ENCODE results near the gene BMPR1A. TPM values are rescaled to one million over a fixed set of nuclear protein-coding genes. Genes with fewer than 3 reads are reported as not detected.

BMPR1A gene
- polyA plus RNA-seq, 2 of the 4 experiments (the other 2 are of a cell fraction), result 25.5 to 39.0 TPM

DNA sequence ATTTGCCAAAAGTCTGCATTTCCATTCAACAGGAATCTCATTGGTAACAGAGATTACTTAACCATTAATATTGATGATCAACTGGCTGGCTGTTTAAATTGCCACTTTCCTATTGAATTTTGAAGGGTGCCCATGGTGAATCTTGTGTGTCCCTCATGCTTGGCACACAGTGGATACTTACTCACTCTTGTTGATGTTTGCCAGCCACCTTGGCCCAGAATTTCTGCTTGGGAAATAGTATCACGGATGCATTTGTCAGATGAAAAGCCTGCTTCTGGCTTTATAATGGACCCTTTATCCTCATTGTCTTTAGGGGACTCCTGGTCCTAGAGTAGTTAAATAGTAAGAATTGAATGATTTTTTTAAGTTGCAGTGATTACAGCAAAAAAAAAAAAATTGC is 149.0 kb downstream of the BMPR1A start:
- Histone ChIP-seq H3K4me2 (no peak overlapping the region), H3K4me3 (no peak overlapping the region), H3K27ac (no peak overlapping the region), H3K4me1 (no peaks in the 10 kb centered on the region), H3K9me3 (peaks cover 19% of the 10 kb centered on the region)
- 88% methylated on average over 1 of the region's 1 CpG for WGBS (ENCODE audit: missing lambda C conversion rate)
- ATAC-seq (no peak), DNase-seq (ENCODE audit: low read depth in 1 of 2, low spot score in 1 of 2) (no peak), FAIRE-seq (no peak)
- TF ChIP-seq POLR2AphosphoS2 (conservative IDR thresholded peaks at IDR 0.05; ENCODE audit: low read length), result no peak
- no peak for TF ChIP-seq ZNF302 (CRISPR knock-in tag; IDR thresholded peaks at IDR 0.05)
- no peak for TF ChIP-seq GATA3 (IDR thresholded peaks at IDR 0.05; ENCODE audit: borderline replicate concordance)
- TF ChIP-seq, protein P1, sequence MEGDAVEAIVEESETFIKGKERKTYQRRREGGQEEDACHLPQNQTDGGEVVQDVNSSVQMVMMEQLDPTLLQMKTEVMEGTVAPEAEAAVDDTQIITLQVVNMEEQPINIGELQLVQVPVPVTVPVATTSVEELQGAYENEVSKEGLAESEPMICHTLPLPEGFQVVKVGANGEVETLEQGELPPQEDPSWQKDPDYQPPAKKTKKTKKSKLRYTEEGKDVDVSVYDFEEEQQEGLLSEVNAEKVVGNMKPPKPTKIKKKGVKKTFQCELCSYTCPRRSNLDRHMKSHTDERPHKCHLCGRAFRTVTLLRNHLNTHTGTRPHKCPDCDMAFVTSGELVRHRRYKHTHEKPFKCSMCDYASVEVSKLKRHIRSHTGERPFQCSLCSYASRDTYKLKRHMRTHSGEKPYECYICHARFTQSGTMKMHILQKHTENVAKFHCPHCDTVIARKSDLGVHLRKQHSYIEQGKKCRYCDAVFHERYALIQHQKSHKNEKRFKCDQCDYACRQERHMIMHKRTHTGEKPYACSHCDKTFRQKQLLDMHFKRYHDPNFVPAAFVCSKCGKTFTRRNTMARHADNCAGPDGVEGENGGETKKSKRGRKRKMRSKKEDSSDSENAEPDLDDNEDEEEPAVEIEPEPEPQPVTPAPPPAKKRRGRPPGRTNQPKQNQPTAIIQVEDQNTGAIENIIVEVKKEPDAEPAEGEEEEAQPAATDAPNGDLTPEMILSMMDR (IDR thresholded peaks at IDR 0.05), result no peak
- TF ChIP-seq JUNB (IDR thresholded peaks at IDR 0.05), result no peak
- no peak for TF ChIP-seq CBX2 (IDR thresholded peaks at IDR 0.05; ENCODE audit: borderline replicate concordance, low read depth)
- TF ChIP-seq FOSL2 (IDR thresholded peaks at IDR 0.05), result no peak
- TF ChIP-seq FOSL2 (CRISPR knock-in tag; IDR thresholded peaks at IDR 0.05), result no peak
- no peak for TF ChIP-seq TFCP2L1 (CRISPR knock-in tag; IDR thresholded peaks at IDR 0.05)
- TF ChIP-seq NPAS2 (CRISPR knock-in tag; IDR thresholded peaks at IDR 0.05; ENCODE audit: borderline replicate concordance), result no peak
- TF ChIP-seq, protein P2, sequence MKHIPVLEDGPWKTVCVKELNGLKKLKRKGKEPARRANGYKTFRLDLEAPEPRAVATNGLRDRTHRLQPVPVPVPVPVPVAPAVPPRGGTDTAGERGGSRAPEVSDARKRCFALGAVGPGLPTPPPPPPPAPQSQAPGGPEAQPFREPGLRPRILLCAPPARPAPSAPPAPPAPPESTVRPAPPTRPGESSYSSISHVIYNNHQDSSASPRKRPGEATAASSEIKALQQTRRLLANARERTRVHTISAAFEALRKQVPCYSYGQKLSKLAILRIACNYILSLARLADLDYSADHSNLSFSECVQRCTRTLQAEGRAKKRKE (CRISPR knock-in tag; IDR thresholded peaks at IDR 0.05; ENCODE audit: low read depth), result no peak
- TF ChIP-seq, protein P3, sequence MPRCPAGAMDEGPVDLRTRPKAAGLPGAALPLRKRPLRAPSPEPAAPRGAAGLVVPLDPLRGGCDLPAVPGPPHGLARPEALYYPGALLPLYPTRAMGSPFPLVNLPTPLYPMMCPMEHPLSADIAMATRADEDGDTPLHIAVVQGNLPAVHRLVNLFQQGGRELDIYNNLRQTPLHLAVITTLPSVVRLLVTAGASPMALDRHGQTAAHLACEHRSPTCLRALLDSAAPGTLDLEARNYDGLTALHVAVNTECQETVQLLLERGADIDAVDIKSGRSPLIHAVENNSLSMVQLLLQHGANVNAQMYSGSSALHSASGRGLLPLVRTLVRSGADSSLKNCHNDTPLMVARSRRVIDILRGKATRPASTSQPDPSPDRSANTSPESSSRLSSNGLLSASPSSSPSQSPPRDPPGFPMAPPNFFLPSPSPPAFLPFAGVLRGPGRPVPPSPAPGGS (IDR thresholded peaks at IDR 0.05), result no peak
- no peak for TF ChIP-seq KDM1A (IDR thresholded peaks at IDR 0.05; ENCODE audit: low read depth)
- no peak for TF ChIP-seq EHF (CRISPR knock-in tag; IDR thresholded peaks at IDR 0.05)
- TF ChIP-seq FOSB (CRISPR knock-in tag; IDR thresholded peaks at IDR 0.05), result no peak
- TF ChIP-seq NFE2L2 (conservative IDR thresholded peaks at IDR 0.05; ENCODE audit: low read length), result no peak
- POLR2A ChIA-PET, result no interaction called here
- CTCF ChIA-PET, result interaction anchor here (0.7 to 1.0 kb wide), 2 partner anchors 184 to 194 kb away, joined by 3 read pairs; no protein-coding TSS in a partner anchor

DNA sequence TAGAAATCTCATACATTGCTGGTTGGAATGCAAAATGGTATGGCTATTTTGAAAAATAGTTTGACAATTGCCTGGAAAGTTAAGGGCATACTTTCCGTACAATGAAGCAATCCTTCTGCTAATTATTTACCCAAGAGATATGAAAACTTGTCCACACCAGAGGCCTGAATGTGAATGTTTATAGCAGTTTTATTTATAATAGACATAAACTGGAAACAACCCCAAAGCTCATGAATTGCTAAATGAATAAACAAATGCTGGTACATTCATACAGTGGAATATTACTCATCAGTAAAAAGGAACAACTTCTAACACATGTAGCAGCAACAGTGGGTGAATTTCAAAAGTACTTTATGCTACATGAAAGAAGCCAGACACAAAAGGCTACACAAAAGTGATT is 158.3 kb downstream of the BMPR1A start:
- 89% methylated on average over 1 of the region's 1 CpG for WGBS (ENCODE audit: missing lambda C conversion rate)
- TF ChIP-seq KDM5A (IDR thresholded peaks at IDR 0.05) (no peak), FOSL2 (IDR thresholded peaks at IDR 0.05) (no peak), FOSL2 (CRISPR knock-in tag; IDR thresholded peaks at IDR 0.05) (no peak), POLR2AphosphoS2 (conservative IDR thresholded peaks at IDR 0.05; ENCODE audit: low read length) (no peak), HOXB5 (CRISPR knock-in tag; IDR thresholded peaks at IDR 0.05) (no peak), SREBF2 (IDR thresholded peaks at IDR 0.05) (no peak), SMC3 (IDR thresholded peaks at IDR 0.05) (no peak), RARB (CRISPR knock-in tag; IDR thresholded peaks at IDR 0.05) (no peak), CHD4 (IDR thresholded peaks at IDR 0.05; ENCODE audit: borderline replicate concordance) (no peak), MAFK (IDR thresholded peaks at IDR 0.05; ENCODE audit: partially characterized antibody) (no peak), ZC3H11A (IDR thresholded peaks at IDR 0.05) (no peak), MAZ (IDR thresholded peaks at IDR 0.05; ENCODE audit: borderline replicate concordance, low read depth, low read length) (no peak), CHD2 (IDR thresholded peaks at IDR 0.05; ENCODE audit: low read length, partially characterized antibody) (no peak), ESRRA (IDR thresholded peaks at IDR 0.05; ENCODE audit: borderline replicate concordance, low read length) (no peak)
- TF ChIP-seq, protein P3 (IDR thresholded peaks at IDR 0.05), result no peak
- TF ChIP-seq, protein P4, sequence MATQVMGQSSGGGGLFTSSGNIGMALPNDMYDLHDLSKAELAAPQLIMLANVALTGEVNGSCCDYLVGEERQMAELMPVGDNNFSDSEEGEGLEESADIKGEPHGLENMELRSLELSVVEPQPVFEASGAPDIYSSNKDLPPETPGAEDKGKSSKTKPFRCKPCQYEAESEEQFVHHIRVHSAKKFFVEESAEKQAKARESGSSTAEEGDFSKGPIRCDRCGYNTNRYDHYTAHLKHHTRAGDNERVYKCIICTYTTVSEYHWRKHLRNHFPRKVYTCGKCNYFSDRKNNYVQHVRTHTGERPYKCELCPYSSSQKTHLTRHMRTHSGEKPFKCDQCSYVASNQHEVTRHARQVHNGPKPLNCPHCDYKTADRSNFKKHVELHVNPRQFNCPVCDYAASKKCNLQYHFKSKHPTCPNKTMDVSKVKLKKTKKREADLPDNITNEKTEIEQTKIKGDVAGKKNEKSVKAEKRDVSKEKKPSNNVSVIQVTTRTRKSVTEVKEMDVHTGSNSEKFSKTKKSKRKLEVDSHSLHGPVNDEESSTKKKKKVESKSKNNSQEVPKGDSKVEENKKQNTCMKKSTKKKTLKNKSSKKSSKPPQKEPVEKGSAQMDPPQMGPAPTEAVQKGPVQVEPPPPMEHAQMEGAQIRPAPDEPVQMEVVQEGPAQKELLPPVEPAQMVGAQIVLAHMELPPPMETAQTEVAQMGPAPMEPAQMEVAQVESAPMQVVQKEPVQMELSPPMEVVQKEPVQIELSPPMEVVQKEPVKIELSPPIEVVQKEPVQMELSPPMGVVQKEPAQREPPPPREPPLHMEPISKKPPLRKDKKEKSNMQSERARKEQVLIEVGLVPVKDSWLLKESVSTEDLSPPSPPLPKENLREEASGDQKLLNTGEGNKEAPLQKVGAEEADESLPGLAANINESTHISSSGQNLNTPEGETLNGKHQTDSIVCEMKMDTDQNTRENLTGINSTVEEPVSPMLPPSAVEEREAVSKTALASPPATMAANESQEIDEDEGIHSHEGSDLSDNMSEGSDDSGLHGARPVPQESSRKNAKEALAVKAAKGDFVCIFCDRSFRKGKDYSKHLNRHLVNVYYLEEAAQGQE (IDR thresholded peaks at IDR 0.05), result no peak
- POLR2A ChIA-PET, result no interaction called here
- no peaks in the 10 kb centered on the region for H3K4me1 ChIP-seq
- no peak overlapping the region for H3K4me3 ChIP-seq
- CTCF ChIA-PET, result interaction anchor here (1.8 kb wide), 1 partner anchor 26 kb away, joined by 4 read pairs; no protein-coding TSS in a partner anchor
- no peak for DNase-seq (ENCODE audit: low read depth in 1 of 2, low spot score in 1 of 2)
- no peak overlapping the region for H3K27ac ChIP-seq
- no peaks in the 10 kb centered on the region for H3K9me3 ChIP-seq
- ATAC-seq, result no peak
- H3K4me2 ChIP-seq, result no peak overlapping the region
- no peak for FAIRE-seq
